Testis (tissue), 5 donors: ENCODE results near the gene MTARC2. TPM values are rescaled to one million over a fixed set of nuclear protein-coding genes. Genes with fewer than 3 reads are reported as not detected.

Experiments
- DNase-seq: peaks from one replicate; pipeline ENCODE4 v3.0.0-alpha.2; 2019
- H3K27ac ChIP-seq, 2 donors: fragments of 200-600 bp; sonication (generic); one replicate each; pipeline ENCODE4 v1.5.1; 2019
- H3K27me3 ChIP-seq: fragments of 200-600 bp; sonication (generic); one replicate; pipeline ENCODE4 v1.5.1; 2019
- H3K36me3 ChIP-seq: fragments of 200-600 bp; sonication (generic); one replicate; pipeline ENCODE4 v1.5.1; 2017; ENCODE audit warnings: low read depth; ENCODE audit errors: missing control alignments
- H3K4me1 ChIP-seq: fragments of 200-600 bp; sonication (generic); one replicate; pipeline ENCODE4 v1.5.1; 2019
- H3K4me3 ChIP-seq, 2 donors: fragments of 200-600 bp; sonication (generic); one replicate each; pipeline ENCODE4 v1.5.1; 2017 to 2019
- H3K9me3 ChIP-seq: fragments of 200-600 bp; sonication (generic); one replicate; pipeline ENCODE4 v1.5.1; 2017
- POLR2A ChIP-seq: fragments of 450-650 bp; IDR thresholded peaks from one replicate; pipeline ENCODE4 v1.6.1; 2017; ENCODE audit warnings: antibody characterized with exemption, mild to moderate bottlenecking, moderate library complexity
- WGBS, 2 donors: methylation state at CpG; one replicate each; pipeline ENCODE4 v1.1.5; 2018; 5-methylcytosine and 5-hydroxymethylcytosine counted together
- intact Hi-C: fragments of 100-400 bp; cut with DNase I; formaldehyde crosslinking; loops from one replicate; pipeline ENCODE4 v1.15.1; 2023; ENCODE audit warnings: low total_unique reads
- long read RNA-seq, 2 donors: transcript quantifications; one replicate each; lab custom pipeline, GENCODE V29; 2026
- polyA plus RNA-seq: library from polyadenylated mRNA; stranded (reverse); fragments of 350-450 nt; fragmentation: Illumina TruSeq; extraction: RNeasy Lipid Tissue Mini Kit (QIAGEN cat#74804); gene quantifications from one replicate; pipeline ENCODE4 v1.2.3, GENCODE V29; 2014; ENCODE audit warnings: low read depth, low replicate concordance; ENCODE audit not compliant: insufficient read depth
- total RNA-seq, 2 donors: library from RNA; depleted of rRNA; stranded (reverse); fragments of >200 nt; gene quantifications; one replicate each; pipeline ENCODE4 v1.2.3, GENCODE V29; 2016
- TF ChIP-seq, protein P1 (sequence below), 3 experiments: fragments of 450-650 bp in 2 of 3; fragments of 200-600 bp in 1 of 3; sonication (generic) in 1 of 3; IDR thresholded peaks; one replicate each; pipeline ENCODE4 v1.5.1; 2016 to 2019; ENCODE audit warnings: antibody characterized with exemption in 3 of 3, mild to moderate bottlenecking in 2 of 3, moderate library complexity in 1 of 3

The MTARC2 gene
- total RNA-seq (10 to 100 TPM; 56.7 to 58.7 TPM), polyA plus RNA-seq (28.5 TPM)
- long read RNA-seq, donor 1, transcript MARC2-202 (8 exons, 2,134 nt) = major isoform, 5 of 5 reads
- long read RNA-seq, donor 1, partial matches to known transcripts = 0 of 5 reads
- long read RNA-seq, donor 1, other reads (novel, unspliced or antisense) = 0 of 5 reads
- long read RNA-seq, donor 2, transcript MARC2-202 (8 exons, 2,134 nt) = major isoform, 8 of 9 reads
- long read RNA-seq, donor 2, partial matches to known transcripts = 0 of 9 reads
- long read RNA-seq, donor 2, other reads (novel, unspliced or antisense) = 0 of 9 reads

- peaks cover 35% of the 10 kb centered on the region for H3K4me1 ChIP-seq
- no peak for TF ChIP-seq POLR2A
- TF ChIP-seq, protein P1, sequence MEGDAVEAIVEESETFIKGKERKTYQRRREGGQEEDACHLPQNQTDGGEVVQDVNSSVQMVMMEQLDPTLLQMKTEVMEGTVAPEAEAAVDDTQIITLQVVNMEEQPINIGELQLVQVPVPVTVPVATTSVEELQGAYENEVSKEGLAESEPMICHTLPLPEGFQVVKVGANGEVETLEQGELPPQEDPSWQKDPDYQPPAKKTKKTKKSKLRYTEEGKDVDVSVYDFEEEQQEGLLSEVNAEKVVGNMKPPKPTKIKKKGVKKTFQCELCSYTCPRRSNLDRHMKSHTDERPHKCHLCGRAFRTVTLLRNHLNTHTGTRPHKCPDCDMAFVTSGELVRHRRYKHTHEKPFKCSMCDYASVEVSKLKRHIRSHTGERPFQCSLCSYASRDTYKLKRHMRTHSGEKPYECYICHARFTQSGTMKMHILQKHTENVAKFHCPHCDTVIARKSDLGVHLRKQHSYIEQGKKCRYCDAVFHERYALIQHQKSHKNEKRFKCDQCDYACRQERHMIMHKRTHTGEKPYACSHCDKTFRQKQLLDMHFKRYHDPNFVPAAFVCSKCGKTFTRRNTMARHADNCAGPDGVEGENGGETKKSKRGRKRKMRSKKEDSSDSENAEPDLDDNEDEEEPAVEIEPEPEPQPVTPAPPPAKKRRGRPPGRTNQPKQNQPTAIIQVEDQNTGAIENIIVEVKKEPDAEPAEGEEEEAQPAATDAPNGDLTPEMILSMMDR (IDR thresholded peaks at IDR 0.05) = no peak
- H3K27me3 ChIP-seq = no peaks in the 10 kb centered on the region
- H3K27ac ChIP-seq = peak within 1 kb of the TSS; percentile 86 to 94
- 0 to 2% methylated on average over 13 to 74 of the region's 77 CpGs for WGBS, 2 donors
- H3K4me3 ChIP-seq = peak within 1 kb of the TSS; percentile 72 to 93
- intact Hi-C loops = no loop called here
- H3K36me3 ChIP-seq = no peaks in the 10 kb centered on the region
- H3K9me3 ChIP-seq = no peaks in the 10 kb centered on the region
- DNase-seq = peak; percentile 94
Measured at GRCh38 chr1:220748089-220748934, at the start of gene MTARC2. Gene MTARC2, plus strand, starts transcription at chr1:220748322. Its CDS starts 210 bp downstream, at chr1:220748532.

- intact Hi-C loops = loop anchor here (10.0 kb wide), 1 partner anchor 76 kb away; no protein-coding TSS in a partner anchor
- Histone ChIP-seq H3K4me3 (no peak overlapping the region), H3K27me3 (no peaks in the 10 kb centered on the region), H3K9me3 (no peaks in the 10 kb centered on the region), H3K36me3 (no peaks in the 10 kb centered on the region), H3K27ac (no peak overlapping the region), H3K4me1 (peaks cover 3% of the 10 kb centered on the region)
- 75 to 87% methylated on average over 5 of the region's 5 CpGs for WGBS, 2 donors
- no peak for DNase-seq
- TF ChIP-seq, protein P1 (IDR thresholded peaks at IDR 0.05) = no peak
- no peak for TF ChIP-seq POLR2A
Measured at GRCh38 chr1:220698607-220699016, 49.5 kb upstream of the MTARC2 start.

- Histone ChIP-seq H3K4me1 (peaks cover 3% of the 10 kb centered on the region), H3K27me3 (no peaks in the 10 kb centered on the region), H3K36me3 (no peaks in the 10 kb centered on the region), H3K4me3 (no peak overlapping the region), H3K9me3 (no peaks in the 10 kb centered on the region), H3K27ac (no peak overlapping the region)
- no peak for DNase-seq
- intact Hi-C loops = loop anchor here (10.0 kb wide), 1 partner anchor 76 kb away; no protein-coding TSS in a partner anchor
- 81 to 86% methylated on average over 3 of the region's 3 CpGs for WGBS, 2 donors
- TF ChIP-seq POLR2A = no peak
- TF ChIP-seq, protein P1 (IDR thresholded peaks at IDR 0.05) = no peak
Measured at GRCh38 chr1:220699044-220699443, 49.1 kb upstream of the MTARC2 start.

DNA sequence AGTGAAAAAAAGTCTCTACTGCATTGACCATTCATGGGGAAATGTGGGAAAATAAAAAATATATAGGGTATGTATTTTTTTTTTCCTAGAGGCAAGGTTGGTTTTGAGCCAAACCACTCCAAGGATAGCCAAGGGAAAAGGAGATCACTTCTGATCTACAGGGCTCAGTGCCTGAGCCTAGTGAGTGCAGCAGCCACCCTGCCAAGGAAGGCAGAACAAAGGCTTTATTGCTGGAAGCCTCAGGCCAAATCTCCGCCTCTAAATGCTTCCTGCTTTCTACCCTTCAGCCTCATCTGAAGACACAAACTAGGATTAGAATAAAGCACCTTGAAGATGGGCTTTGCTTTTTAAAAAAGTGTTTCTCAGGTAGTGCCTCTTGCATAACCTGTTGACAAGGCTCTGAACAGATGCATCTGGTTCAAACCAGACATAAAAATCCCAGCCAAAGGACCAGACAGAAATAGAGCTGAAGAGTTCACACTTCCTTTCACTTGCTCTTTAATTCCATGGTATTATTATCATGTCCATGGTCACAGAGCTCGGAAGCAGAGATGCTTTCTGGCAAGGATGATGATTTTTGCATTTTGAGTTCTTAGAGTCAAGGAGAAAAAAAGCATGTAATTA is 47.5 kb upstream of the MTARC2 start:
- no peaks in the 10 kb centered on the region for H3K36me3 ChIP-seq
- H3K4me1 ChIP-seq = peaks cover 3% of the 10 kb centered on the region
- H3K27me3 ChIP-seq = no peaks in the 10 kb centered on the region
- no peak overlapping the region for H3K27ac ChIP-seq
- intact Hi-C loops = no loop called here
- DNase-seq = peak; percentile 64
- H3K4me3 ChIP-seq = no peak overlapping the region
- H3K9me3 ChIP-seq = no peaks in the 10 kb centered on the region
- TF ChIP-seq, protein P1 (IDR thresholded peaks at IDR 0.05) = no peak
- TF ChIP-seq POLR2A = no peak
- 33 to 42% methylated on average over 2 of the region's 2 CpGs for WGBS, 2 donors
